ENCODE results near the gene UGT1A7. TPM values are rescaled to one million over a fixed set of nuclear protein-coding genes. Genes with fewer than 3 reads are reported as not detected.

The UGT1A7 gene
- total RNA-seq, 1 donor from 2014 or later = 4.9 TPM

DNA sequence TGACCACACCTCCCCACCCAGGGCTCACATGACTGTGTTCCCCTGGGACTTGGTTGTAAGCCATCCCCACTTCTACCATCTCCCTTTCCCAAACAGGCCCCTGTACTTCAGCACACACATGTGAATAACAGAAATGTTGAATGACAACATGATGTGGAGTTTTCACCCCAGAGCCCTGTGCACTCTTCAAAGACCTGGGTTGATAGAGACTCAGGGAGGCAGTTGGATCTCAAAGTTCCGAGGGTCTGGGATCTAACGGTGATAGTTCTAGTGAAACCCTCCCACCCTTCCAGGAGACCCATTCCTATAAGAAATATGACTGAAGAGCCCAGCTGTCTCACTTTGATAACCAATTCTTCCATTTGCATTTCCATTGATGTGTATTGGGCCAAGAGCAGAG lies 96.3 kb downstream of the UGT1A7 start, which contains the start of gene MROH2A:
TSS of gene MROH2A (plus strand) at position 301 of the 400 bp plus-strand sequence. CDS start 1,029 bp downstream, outside the sequence.
- Histone ChIP-seq H3K9me3 (no peaks in the 10 kb centered on the region), H3K27me3 (no peaks in the 10 kb centered on the region), H3K36me3 (no peaks in the 10 kb centered on the region), H3K4me1 (no peaks in the 10 kb centered on the region), H3K4me3 (no peak within 1 kb of the TSS), H3K27ac (no peak within 1 kb of the TSS)
- intact Hi-C loops (cut with DNase I) = no loop called here
- DNase-seq (ENCODE audit: extremely low spot score in 2 of 2) = no peak
- no peak for TF ChIP-seq POLR2AphosphoS5 (IDR thresholded peaks at IDR 0.05; ENCODE audit: insufficient read depth in 1 of 2, low read depth in 1 of 2)
- TF ChIP-seq POLR2A (IDR thresholded peaks at IDR 0.05) = no peak
- no peak for TF ChIP-seq CTCF (IDR thresholded peaks at IDR 0.05)

DNA sequence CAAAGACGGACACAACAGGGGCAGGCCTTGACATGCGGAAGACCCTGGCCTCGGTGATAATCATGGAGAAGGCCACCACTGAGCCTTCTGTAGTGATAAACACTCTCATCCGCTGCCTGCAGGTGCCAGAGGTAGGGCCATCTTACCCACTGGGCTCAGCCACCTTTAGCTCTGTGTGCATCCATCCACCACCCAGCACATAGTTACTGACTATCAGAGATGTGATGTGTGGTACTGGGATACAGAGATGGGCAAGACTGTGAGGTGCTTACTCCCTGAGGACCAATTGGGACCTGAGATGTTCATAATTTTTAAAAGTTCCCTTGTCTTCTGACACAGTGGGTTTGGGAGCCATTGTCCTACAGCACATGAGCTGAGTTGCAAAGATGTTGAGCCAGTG lies 98.0 kb downstream of the UGT1A7 start:
- TF ChIP-seq POLR2A (IDR thresholded peaks at IDR 0.05) (no peak), CTCF (IDR thresholded peaks at IDR 0.05) (no peak), POLR2AphosphoS5 (IDR thresholded peaks at IDR 0.05; ENCODE audit: insufficient read depth in 1 of 2, low read depth in 1 of 2) (no peak)
- Histone ChIP-seq H3K27ac (no peak overlapping the region), H3K27me3 (no peaks in the 10 kb centered on the region), H3K36me3 (no peaks in the 10 kb centered on the region), H3K9me3 (no peaks in the 10 kb centered on the region), H3K4me1 (no peaks in the 10 kb centered on the region), H3K4me3 (no peak overlapping the region)
- DNase-seq (ENCODE audit: extremely low spot score in 2 of 2) = no peak
- intact Hi-C loops (cut with DNase I) = no loop called here

DNA sequence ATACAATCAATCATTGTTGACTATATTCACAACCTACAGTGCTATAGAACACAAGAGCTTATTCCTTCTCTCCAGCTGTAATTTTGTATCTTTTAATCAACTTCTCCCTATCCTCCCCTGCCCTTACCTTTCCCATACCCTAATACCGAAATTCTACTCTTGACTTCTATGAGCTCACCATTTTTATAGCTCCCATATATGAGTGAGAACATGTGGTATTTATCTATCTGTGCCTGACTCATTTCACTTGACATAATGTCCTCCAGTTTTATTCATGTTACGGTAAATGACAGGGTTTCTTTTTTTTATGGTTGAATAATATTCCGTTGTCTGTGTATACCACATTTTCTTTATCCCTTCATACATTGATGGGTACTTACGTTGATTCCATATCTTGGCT lies 99.1 kb downstream of the UGT1A7 start:
- no peak overlapping the region for H3K27ac ChIP-seq
- H3K9me3 ChIP-seq = no peaks in the 10 kb centered on the region
- H3K4me1 ChIP-seq = no peaks in the 10 kb centered on the region
- TF ChIP-seq POLR2A (IDR thresholded peaks at IDR 0.05) (no peak), CTCF (IDR thresholded peaks at IDR 0.05) (no peak), POLR2AphosphoS5 (IDR thresholded peaks at IDR 0.05; ENCODE audit: insufficient read depth in 1 of 2, low read depth in 1 of 2) (no peak)
- no peaks in the 10 kb centered on the region for H3K27me3 ChIP-seq
- intact Hi-C loops (cut with DNase I) = no loop called here
- no peaks in the 10 kb centered on the region for H3K36me3 ChIP-seq
- H3K4me3 ChIP-seq = no peak overlapping the region
- no peak for DNase-seq (ENCODE audit: extremely low spot score in 2 of 2)

- Histone ChIP-seq H3K36me3 (no peaks in the 10 kb centered on the region), H3K27me3 (no peaks in the 10 kb centered on the region), H3K4me1 (no peaks in the 10 kb centered on the region), H3K27ac (no peak overlapping the region), H3K4me3 (no peak overlapping the region), H3K9me3 (no peaks in the 10 kb centered on the region)
- intact Hi-C loops (cut with DNase I) = no loop called here
- TF ChIP-seq POLR2AphosphoS5 (IDR thresholded peaks at IDR 0.05; ENCODE audit: insufficient read depth in 1 of 2, low read depth in 1 of 2) (no peak), CTCF (IDR thresholded peaks at IDR 0.05) (no peak), POLR2A (IDR thresholded peaks at IDR 0.05) (no peak)
- DNase-seq (ENCODE audit: extremely low spot score in 2 of 2) = peak in 1 of 2 donors; percentile 76
Measured at GRCh38 chr2:233789554-233789953, 107.9 kb downstream of the UGT1A7 start.

DNA sequence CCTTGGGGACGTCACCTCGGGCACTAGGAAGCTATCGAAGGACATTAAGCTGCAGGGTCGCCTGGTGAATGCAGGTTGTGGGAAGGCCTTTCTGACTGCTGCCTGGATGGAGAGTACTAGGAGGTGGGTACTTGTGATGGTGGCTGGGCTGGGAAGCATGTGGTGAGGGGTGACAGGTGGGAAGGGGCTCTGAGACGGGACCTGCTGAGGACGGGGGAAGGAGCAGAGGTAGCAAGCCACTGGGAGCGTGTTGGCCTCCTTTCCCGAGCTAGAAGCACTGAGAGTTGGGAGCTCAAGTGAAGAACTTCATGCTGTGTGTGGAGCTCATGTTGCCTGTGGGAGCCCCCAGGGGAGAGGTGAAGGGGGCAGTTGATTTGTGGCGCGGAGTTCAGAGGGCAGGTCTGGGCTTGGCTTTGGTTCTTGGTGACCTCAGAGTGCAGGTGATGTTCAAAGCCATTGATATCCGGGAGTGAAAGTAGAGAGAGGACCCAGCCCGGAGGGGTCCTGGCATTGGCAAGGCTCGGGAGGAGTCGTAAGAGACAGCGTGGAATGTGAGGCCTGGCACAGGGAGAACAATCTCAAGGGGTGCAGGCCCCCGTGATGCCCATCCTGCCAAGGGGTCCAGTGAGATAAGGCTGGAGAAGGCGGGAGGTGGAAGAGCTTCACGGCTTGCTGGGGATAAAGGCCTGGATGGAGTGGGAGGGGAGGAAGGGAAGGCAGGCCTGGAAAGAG lies 109.6 kb downstream of the UGT1A7 start:
- H3K9me3 ChIP-seq = no peaks in the 10 kb centered on the region
- H3K27ac ChIP-seq = no peak overlapping the region
- intact Hi-C loops (cut with DNase I) = no loop called here
- H3K27me3 ChIP-seq = no peaks in the 10 kb centered on the region
- DNase-seq (ENCODE audit: extremely low spot score in 2 of 2) = peak in 1 of 2 donors; percentile 71
- H3K4me1 ChIP-seq = no peaks in the 10 kb centered on the region
- no peaks in the 10 kb centered on the region for H3K36me3 ChIP-seq
- TF ChIP-seq CTCF (IDR thresholded peaks at IDR 0.05) = no peak
- TF ChIP-seq POLR2A (IDR thresholded peaks at IDR 0.05) = no peak
- TF ChIP-seq POLR2AphosphoS5 (IDR thresholded peaks at IDR 0.05; ENCODE audit: insufficient read depth in 1 of 2, low read depth in 1 of 2) = no peak
- H3K4me3 ChIP-seq = no peak overlapping the region
